AG10803 (cell line): ENCODE results near the gene ANAPC16.

ENCODE experiments used
- DNase-seq: peaks from one replicate; pipeline ENCODE4 v3.0.0; 2010; ENCODE audit warnings: low read depth
- H3K4me3 ChIP-seq: 2 replicates; pipeline ENCODE4 v1.5.1; 2011; ENCODE audit warnings: mild to moderate bottlenecking, low read length, control low read depth
- TF ChIP-seq, protein P1 (sequence below): conservative IDR thresholded peaks from 2 replicates; pipeline ENCODE4 v1.5.1; 2011; ENCODE audit warnings: mild to moderate bottlenecking, low read length, control low read depth, inconsistent platforms

Gene ANAPC16

DNA sequence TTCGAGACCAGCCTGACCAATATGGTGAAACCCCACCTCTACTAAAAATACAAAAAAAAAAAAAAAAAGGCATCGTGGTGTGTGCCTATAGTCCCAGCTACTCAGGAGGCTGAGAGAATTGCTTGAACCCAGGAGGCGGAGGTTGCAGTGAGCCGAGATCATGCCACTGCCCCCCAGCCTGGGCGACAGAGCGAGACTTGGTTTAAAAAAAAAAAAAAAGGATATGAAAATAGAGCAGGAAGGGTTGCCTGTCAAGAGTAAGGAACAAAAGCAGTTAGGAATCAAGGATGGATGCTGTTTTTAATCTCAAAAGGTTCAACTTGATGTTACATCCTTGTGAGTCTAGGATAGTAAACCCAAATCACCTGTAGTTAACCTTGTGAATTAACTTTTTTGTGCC, 12.0 kb downstream of the ANAPC16 start:
- no peak overlapping the region for H3K4me3 ChIP-seq
- no peak for DNase-seq
- TF ChIP-seq, protein P1, sequence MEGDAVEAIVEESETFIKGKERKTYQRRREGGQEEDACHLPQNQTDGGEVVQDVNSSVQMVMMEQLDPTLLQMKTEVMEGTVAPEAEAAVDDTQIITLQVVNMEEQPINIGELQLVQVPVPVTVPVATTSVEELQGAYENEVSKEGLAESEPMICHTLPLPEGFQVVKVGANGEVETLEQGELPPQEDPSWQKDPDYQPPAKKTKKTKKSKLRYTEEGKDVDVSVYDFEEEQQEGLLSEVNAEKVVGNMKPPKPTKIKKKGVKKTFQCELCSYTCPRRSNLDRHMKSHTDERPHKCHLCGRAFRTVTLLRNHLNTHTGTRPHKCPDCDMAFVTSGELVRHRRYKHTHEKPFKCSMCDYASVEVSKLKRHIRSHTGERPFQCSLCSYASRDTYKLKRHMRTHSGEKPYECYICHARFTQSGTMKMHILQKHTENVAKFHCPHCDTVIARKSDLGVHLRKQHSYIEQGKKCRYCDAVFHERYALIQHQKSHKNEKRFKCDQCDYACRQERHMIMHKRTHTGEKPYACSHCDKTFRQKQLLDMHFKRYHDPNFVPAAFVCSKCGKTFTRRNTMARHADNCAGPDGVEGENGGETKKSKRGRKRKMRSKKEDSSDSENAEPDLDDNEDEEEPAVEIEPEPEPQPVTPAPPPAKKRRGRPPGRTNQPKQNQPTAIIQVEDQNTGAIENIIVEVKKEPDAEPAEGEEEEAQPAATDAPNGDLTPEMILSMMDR = no peak

DNA sequence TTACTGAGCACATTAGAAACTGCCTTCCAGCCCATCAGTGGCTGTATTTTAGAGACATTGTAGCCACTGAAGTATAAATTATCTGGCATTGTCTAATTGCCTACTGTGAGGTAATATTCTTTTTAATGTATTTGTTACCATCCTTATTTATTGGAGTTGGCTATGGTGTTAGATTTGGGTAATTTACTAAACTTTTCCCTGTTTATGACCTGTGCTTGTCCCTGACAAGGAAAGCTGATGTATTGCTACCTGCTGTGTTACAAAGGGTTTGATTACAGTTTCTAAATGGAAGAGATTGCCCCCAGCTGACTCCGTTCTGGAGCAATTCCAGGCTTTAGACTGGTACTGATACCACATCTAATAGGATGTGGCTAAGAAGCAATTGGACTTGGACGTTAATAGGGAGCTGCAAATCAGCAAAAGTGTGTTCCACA, 12.5 kb downstream of the ANAPC16 start:
- no peak for DNase-seq
- TF ChIP-seq, protein P1 = no peak
- no peak overlapping the region for H3K4me3 ChIP-seq

DNA sequence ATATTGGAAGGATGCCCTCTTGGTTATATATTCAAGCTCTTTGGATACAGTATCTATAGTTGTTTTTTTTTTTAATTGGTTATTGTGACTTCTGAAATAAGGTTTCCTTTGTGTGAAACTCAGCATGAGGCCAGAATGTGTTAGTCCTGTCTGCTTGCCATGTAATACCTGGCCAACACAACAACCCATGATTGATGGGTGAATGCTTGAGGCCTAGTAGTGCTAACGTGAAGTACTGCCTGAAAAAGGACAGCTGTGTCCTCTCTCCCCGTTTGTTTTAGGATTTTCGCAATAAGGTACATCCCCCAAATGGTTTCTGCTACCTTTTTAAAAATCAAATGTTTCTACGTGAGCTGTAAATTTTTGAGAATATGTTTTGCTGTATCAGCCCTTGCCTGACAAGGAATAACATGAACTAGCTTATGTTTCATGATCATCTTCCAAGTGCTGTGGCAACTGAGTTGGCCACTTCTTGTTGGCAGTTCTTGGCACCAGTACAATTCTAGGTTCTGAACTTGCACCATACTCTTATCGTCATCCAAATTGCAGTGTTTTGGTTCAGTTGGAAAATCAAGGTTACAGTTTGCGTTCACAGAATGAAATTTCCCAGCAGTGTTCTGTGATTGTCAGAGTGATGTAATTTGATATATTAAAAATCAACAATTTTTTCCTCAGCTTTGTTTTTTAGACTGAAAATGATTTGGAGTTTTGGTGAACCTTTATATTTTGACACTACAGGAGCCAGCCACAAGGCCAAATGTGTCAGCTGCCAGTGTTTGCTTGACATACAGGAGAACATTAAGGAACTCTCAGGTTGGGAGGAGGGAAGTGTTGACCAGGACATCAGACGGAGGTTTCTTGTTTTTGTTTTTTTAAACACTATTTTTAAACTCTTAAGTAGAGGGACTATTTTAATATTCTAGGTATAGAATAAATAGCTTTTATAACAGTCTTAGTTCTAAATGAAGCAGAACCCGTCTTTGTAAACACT, 13.7 kb downstream of the ANAPC16 start:
- DNase-seq = peak; percentile 51
- H3K4me3 ChIP-seq = no peak overlapping the region
- TF ChIP-seq, protein P1 = no peak

DNA sequence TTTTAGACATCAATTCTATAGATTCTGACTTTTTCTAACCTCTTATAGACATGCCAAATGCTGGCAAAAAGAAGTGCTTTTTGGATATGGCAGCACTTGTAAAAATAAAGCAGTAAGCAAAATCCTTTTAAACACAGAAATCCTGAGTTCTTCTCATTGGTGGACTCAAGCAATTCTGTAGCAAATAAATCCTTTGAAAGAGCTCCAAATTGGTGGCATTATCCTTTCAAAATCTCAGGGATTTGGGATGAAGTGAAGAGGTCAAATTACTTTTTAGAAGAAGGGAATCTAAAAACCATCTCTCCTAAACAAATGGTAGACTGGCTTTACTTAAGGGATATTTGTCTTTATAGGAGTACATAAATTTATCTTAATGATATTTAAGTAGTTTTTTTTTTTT, 17.8 kb downstream of the ANAPC16 start:
- TF ChIP-seq, protein P1 = no peak
- H3K4me3 ChIP-seq = no peak overlapping the region
- DNase-seq = no peak

DNA sequence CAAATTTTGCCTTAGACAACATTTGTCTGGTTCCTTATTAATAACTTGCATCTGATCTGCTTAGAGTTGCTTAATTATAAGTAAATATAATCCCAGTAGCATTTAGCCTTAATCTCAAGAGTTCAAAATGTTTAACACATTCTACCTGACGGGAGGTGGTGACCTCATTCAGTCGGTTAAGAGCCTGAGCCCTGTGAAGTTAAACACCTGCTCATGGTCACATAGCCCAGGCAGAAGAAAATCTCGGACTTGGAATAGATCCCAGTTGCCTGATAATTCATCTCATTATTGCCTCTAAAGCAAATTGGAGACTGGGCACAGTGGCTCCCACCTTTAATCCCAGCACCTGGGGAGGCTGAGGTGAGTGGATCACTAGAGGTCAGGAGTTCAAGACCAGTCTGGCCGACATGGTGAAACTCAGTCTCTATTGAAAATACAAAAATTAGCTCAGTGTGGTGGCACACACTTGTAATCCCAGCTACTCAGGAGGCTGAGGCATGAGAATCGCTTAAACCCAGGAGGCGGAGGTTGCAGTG, 18.8 kb downstream of the ANAPC16 start:
- no peak for DNase-seq
- TF ChIP-seq, protein P1 = no peak
- no peak overlapping the region for H3K4me3 ChIP-seq

DNA sequence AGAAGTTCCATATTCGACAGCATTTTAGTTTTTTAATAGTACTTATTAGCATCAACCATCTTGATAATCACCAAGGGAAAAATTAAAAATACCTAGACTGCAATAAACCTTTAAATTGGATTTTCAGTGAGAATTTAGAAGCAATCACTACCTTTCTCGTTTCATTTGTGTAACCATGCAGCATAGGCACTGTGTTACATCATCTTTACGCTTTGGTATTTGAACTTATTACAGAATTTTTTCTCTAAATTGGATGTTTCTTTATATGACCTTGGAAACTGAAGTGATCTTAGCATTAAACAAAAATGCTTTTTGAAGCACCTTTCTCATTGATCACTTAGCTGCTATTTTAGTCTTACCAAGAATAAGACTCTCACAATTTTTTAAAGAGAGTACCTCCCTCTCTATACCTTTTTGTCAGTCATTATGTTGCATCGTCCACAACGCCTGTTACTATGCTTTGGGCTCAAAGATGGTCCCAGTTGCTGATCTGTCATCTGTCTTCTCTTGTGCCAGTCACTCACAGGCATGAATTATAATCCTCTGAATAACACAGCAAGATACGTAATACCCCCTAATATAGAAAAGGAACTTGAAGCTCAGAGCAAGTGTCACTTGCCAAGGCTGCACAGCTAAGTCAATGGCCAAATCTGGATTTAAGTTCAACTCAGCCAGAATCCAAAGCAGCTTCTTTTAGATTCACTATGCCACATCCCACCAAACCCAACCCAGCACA, 19.9 kb downstream of the ANAPC16 start:
- no peak for DNase-seq
- H3K4me3 ChIP-seq = no peak overlapping the region
- TF ChIP-seq, protein P1 = no peak
